Sigmoid colon (tissue), 7 donors: ENCODE results near the gene NEUROD4. TPM values are rescaled to one million over a fixed set of nuclear protein-coding genes. Genes with fewer than 3 reads are reported as not detected.

Experiments used
- DNase-seq: peaks from one replicate; pipeline ENCODE4 v3.0.0-alpha.2; 2019
- H3K27ac ChIP-seq, 4 donors: fragments of 200-600 bp; sonication (generic); one replicate each; pipeline ENCODE4 v1.5.1; 2016 to 2019; ENCODE audit warnings: mild to moderate bottlenecking in 1 of 4
- H3K27me3 ChIP-seq, 3 donors: fragments of 200-600 bp; sonication (generic); one replicate each; pipeline ENCODE4 v1.5.1; 2019; ENCODE audit warnings: mild to moderate bottlenecking in 1 of 3
- H3K36me3 ChIP-seq, 4 donors: fragments of 200-600 bp; sonication (generic); one replicate each; pipeline ENCODE4 v1.5.1; 2016 to 2019
- H3K4me1 ChIP-seq, 4 donors: fragments of 200-600 bp; sonication (generic); one replicate each; pipeline ENCODE4 v1.5.1; 2017 to 2019
- H3K4me3 ChIP-seq, 4 donors: fragments of 200-600 bp; sonication (generic); one replicate each; pipeline ENCODE4 v1.5.1; 2017 to 2019; ENCODE audit warnings: mild to moderate bottlenecking in 2 of 4, moderate library complexity in 1 of 4
- H3K9me3 ChIP-seq, 4 donors: fragments of 200-600 bp in 3 of 4; sonication (generic) in 3 of 4; one replicate each; pipeline versions ENCODE4 v1.5.1 to v1.6.1; 2013 to 2019
- EP300 ChIP-seq, 4 donors: sonication (generic); formaldehyde crosslinking; IDR thresholded peaks; one replicate each; pipeline ENCODE4 v1.6.1; 2017; ENCODE audit warnings: antibody characterized with exemption in 4 of 4
- POLR2A ChIP-seq, 2 donors: fragments of 450-650 bp; IDR thresholded peaks; one replicate each; pipeline ENCODE4 v1.6.1; 2016; ENCODE audit warnings: antibody characterized with exemption in 2 of 2, mild to moderate bottlenecking in 2 of 2, moderate library complexity in 2 of 2
- POLR2AphosphoS5 ChIP-seq, 4 donors: sonication (generic); formaldehyde crosslinking; IDR thresholded peaks; one replicate each; pipeline ENCODE4 v1.6.1; 2017; ENCODE audit warnings: antibody characterized with exemption in 4 of 4
- WGBS, 2 donors: extraction: QIAGEN DNeasy Blood & Tissue Kit; methylation state at CpG; one replicate each; pipeline ENCODE4 v1.1.7; 2013; 5-methylcytosine and 5-hydroxymethylcytosine counted together
- intact Hi-C: fragments of 100-400 bp; cut with DNase I; formaldehyde crosslinking; loops from one replicate; pipeline ENCODE4 v1.15.1; 2023
- polyA plus RNA-seq, 3 donors: library from polyadenylated mRNA; stranded (reverse); fragments of 200-250 nt; gene quantifications; one replicate each; pipeline ENCODE4 v1.2.3, GENCODE V29; 2013
- total RNA-seq, 4 donors: library from RNA; depleted of rRNA; stranded (reverse); fragments of >200 nt; gene quantifications; one replicate each; pipeline ENCODE4 v1.1.0, GENCODE V29; 2016
- TF ChIP-seq, protein P1 (sequence below), 4 experiments: fragments of 450-650 bp in 3 of 4; fragments of 200-600 bp in 1 of 4; IDR thresholded peaks; one replicate each; pipeline ENCODE4 v1.5.1; 2016 to 2019; ENCODE audit warnings: antibody characterized with exemption in 4 of 4, mild to moderate bottlenecking in 3 of 4, moderate library complexity in 2 of 4
- donor health status: healthy with polysubstance abuse.
- donor health status: Bipolar disorder and iron deficiency.
- donor health status: healthy.

The NEUROD4 gene
- total and polyA plus RNA-seq, 7 donors = not detected

DNA sequence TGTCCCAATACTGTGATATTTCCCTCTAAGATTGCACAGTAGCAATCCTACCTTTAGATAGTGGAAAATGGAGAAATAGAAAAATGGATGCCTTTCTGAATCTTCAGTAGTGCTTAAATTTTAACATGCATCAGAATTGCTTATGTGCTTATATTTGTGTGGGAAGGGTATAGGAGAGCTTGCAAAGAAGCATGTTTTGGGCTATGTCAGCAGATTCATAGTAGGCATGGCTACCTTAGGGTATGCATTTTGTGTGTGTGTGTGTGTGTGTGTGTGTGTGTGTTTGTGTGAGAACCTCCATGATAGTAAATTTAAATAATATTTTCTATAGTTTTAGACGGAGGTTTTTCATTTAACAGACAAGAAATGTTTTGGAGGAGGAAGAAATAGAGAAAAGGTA lies 38.3 kb downstream of the NEUROD4 start:
- intact Hi-C loops = no loop called here
- Histone ChIP-seq H3K27me3 (peaks cover 0 to 4% (median 0%) of the 10 kb centered on the region in 3 donors), H3K9me3 (no peaks in the 10 kb centered on the region), H3K36me3 (no peaks in the 10 kb centered on the region), H3K27ac (no peak overlapping the region), H3K4me3 (no peak overlapping the region), H3K4me1 (no peaks in the 10 kb centered on the region)
- no peak for DNase-seq
- no peak for TF ChIP-seq POLR2AphosphoS5 (IDR thresholded peaks at IDR 0.05)
- no peak for TF ChIP-seq EP300 (IDR thresholded peaks at IDR 0.05)
- 83 to 90% methylated on average over 1 of the region's 1 CpG for WGBS, 2 donors

DNA sequence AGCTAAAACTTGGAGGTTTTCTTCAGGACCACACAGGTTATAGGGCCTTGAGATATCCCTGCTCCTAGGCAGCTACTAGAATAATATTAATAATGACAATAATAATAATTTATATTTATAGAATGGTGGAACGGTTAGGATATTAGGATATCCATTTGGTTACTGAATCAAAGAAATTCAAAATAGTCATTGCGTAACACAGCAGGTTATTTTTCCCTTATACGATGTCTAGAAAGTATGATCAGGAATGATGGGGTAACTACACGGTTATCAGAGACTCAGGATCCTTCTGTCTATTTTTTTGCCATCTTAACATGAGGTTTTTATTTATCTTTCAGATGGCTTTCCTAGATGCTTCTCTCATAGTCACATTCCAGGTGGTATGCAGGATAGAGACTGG lies 39.0 kb downstream of the NEUROD4 start:
- H3K27me3 ChIP-seq = peaks cover 0 to 7% (median 0%) of the 10 kb centered on the region in 3 donors
- H3K9me3 ChIP-seq = no peaks in the 10 kb centered on the region
- DNase-seq = no peak
- no peak overlapping the region for H3K27ac ChIP-seq
- no peaks in the 10 kb centered on the region for H3K36me3 ChIP-seq
- H3K4me1 ChIP-seq = no peaks in the 10 kb centered on the region
- H3K4me3 ChIP-seq = no peak overlapping the region
- 83 to 88% methylated on average over 4 of the region's 4 CpGs for WGBS, 2 donors
- TF ChIP-seq, protein P1, sequence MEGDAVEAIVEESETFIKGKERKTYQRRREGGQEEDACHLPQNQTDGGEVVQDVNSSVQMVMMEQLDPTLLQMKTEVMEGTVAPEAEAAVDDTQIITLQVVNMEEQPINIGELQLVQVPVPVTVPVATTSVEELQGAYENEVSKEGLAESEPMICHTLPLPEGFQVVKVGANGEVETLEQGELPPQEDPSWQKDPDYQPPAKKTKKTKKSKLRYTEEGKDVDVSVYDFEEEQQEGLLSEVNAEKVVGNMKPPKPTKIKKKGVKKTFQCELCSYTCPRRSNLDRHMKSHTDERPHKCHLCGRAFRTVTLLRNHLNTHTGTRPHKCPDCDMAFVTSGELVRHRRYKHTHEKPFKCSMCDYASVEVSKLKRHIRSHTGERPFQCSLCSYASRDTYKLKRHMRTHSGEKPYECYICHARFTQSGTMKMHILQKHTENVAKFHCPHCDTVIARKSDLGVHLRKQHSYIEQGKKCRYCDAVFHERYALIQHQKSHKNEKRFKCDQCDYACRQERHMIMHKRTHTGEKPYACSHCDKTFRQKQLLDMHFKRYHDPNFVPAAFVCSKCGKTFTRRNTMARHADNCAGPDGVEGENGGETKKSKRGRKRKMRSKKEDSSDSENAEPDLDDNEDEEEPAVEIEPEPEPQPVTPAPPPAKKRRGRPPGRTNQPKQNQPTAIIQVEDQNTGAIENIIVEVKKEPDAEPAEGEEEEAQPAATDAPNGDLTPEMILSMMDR (IDR thresholded peaks at IDR 0.05) = no peak
- no peak for TF ChIP-seq EP300 (IDR thresholded peaks at IDR 0.05)
- TF ChIP-seq POLR2AphosphoS5 (IDR thresholded peaks at IDR 0.05) = no peak
- no peak for TF ChIP-seq POLR2A (IDR thresholded peaks at IDR 0.05)
- intact Hi-C loops = no loop called here

DNA sequence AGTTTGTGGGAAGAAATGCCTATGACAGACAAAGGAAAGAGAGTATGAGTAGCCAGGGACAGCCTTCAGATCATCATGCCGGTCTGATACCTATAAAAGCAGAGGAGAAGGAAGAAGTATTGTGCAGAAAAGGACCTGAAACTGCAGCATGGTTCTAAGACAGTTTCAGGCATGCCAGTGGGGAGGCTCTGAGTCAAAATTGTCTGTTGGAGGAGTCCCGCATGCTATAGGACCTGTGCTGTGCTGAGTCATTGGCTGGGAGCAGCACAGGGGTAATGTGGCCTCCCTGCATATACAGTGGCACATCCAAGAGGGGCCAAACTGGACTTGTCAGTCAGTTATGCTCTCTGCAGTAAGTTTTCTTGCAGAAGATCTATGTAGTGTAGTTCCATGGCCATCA lies 40.7 kb downstream of the NEUROD4 start:
- Histone ChIP-seq H3K9me3 (no peaks in the 10 kb centered on the region), H3K27me3 (peaks cover 0 to 7% (median 0%) of the 10 kb centered on the region in 3 donors), H3K27ac (no peak overlapping the region), H3K4me1 (no peaks in the 10 kb centered on the region), H3K36me3 (no peaks in the 10 kb centered on the region), H3K4me3 (no peak overlapping the region)
- TF ChIP-seq POLR2A (IDR thresholded peaks at IDR 0.05) = no peak
- TF ChIP-seq, protein P1 (IDR thresholded peaks at IDR 0.05) = no peak
- TF ChIP-seq EP300 (IDR thresholded peaks at IDR 0.05) = no peak
- TF ChIP-seq POLR2AphosphoS5 (IDR thresholded peaks at IDR 0.05) = no peak
- no peak for DNase-seq
- intact Hi-C loops = no loop called here
- WGBS, 2 donors = 56 to 60% methylated on average over 2 of the region's 2 CpGs

DNA sequence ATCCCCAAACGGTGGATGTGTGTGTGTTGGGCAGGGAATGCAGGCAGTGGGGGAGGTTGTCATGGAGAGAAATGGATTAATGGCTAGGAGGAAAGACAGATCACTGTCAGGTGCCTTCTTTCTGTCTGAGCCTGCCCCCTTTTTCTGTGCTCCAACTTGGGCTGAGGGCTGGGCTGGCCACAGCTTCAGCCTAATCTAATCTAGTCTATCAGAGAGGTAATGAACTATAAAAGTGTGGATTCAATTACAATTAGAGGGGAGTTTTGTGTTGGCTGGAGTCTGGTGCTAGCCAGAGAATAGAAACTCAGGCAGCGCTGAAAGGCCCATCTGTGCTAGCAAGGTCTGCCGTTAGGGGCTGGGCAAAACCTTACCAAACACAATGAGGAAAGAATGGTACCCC lies 41.2 kb downstream of the NEUROD4 start:
- H3K9me3 ChIP-seq = no peaks in the 10 kb centered on the region
- H3K4me1 ChIP-seq = no peaks in the 10 kb centered on the region
- H3K36me3 ChIP-seq = no peaks in the 10 kb centered on the region
- TF ChIP-seq POLR2AphosphoS5 (IDR thresholded peaks at IDR 0.05) = no peak
- DNase-seq = no peak
- 62 to 70% methylated on average over 3 of the region's 3 CpGs for whole genome bisulfite sequencing, 2 donors
- H3K27me3 ChIP-seq = peaks cover 0 to 7% (median 0%) of the 10 kb centered on the region in 3 donors
- intact Hi-C loops = no loop called here
- no peak overlapping the region for H3K27ac ChIP-seq
- H3K4me3 ChIP-seq = no peak overlapping the region

DNA sequence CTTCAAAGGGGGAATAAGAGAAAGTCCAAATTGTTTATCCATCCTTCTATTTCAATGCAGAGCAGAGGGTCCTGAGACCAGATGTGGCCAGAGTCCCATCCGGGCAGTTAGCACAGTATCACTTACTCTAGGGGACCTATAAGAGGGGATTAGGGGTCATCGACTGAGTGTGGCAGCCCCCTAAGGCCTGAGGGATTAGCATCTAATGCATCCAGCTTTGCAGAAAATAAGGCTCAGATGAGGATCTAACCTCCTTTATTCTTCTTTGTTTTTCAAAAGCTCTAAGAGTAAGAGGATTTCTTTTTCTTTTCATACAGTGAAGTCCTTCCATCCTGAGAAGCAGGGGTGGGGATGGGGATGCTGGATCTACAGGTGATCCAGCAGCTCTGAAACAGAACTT lies 43.5 kb downstream of the NEUROD4 start:
- DNase-seq = no peak
- no peak overlapping the region for H3K27ac ChIP-seq
- no peaks in the 10 kb centered on the region for H3K9me3 ChIP-seq
- no peaks in the 10 kb centered on the region for H3K4me1 ChIP-seq
- no peak overlapping the region for H3K4me3 ChIP-seq
- intact Hi-C loops = no loop called here
- no peaks in the 10 kb centered on the region for H3K36me3 ChIP-seq
- TF ChIP-seq POLR2AphosphoS5 (IDR thresholded peaks at IDR 0.05) = no peak
- no peak for TF ChIP-seq EP300 (IDR thresholded peaks at IDR 0.05)
- TF ChIP-seq POLR2A (IDR thresholded peaks at IDR 0.05) = no peak
- TF ChIP-seq, protein P1 (IDR thresholded peaks at IDR 0.05) = no peak
- H3K27me3 ChIP-seq = peaks cover 0 to 7% (median 0%) of the 10 kb centered on the region in 3 donors
- WGBS, 2 donors = 60 to 63% methylated on average over 2 of the region's 2 CpGs

DNA sequence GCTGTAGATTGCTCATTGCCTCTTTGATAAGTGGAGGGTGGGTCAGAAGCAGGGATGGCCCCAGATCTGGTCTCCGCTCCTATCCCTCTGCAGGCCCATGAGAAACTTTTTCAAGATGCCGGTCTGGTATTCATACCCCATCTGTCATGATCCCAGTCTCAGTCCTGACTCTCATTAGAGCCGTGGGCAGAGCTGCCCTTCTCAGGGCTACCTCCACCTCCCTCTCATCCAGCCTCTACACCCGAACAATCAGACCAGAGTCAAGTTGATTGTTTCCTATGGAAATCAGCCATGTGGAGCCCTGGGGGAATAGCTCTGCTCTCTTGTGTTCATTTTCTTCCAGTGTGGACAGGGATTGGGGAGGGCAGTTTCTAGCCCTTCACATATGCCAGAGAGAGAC lies 45.8 kb downstream of the NEUROD4 start:
- Histone ChIP-seq H3K4me1 (no peaks in the 10 kb centered on the region), H3K4me3 (no peak overlapping the region), H3K9me3 (no peaks in the 10 kb centered on the region), H3K27ac (no peak overlapping the region), H3K36me3 (no peaks in the 10 kb centered on the region), H3K27me3 (peaks cover 0 to 7% (median 0%) of the 10 kb centered on the region in 3 donors)
- TF ChIP-seq EP300 (IDR thresholded peaks at IDR 0.05) = no peak
- TF ChIP-seq, protein P1 (IDR thresholded peaks at IDR 0.05) = no peak
- no peak for TF ChIP-seq POLR2A (IDR thresholded peaks at IDR 0.05)
- TF ChIP-seq POLR2AphosphoS5 (IDR thresholded peaks at IDR 0.05) = no peak
- no peak for DNase-seq
- intact Hi-C loops = no loop called here
- WGBS, 2 donors = 74 to 83% methylated on average over 4 of the region's 4 CpGs
